HEK293 (cell line): ENCODE measurements around the gene TANC1.

Experiments
- CTCF ChIA-PET: fragments of 350-600 bp; formaldehyde crosslinking; extraction: SDS; loops from one replicate; lab custom pipeline; 2021; ENCODE audit warnings: antibody characterized with exemption; lab: Yijun Ruan, JAX
- POLR2A ChIA-PET: fragments of 300-600 bp; formaldehyde crosslinking; extraction: SDS; loops from one replicate; lab custom pipeline; 2020; ENCODE audit warnings: antibody characterized with exemption, inconsistent platforms; lab: Yijun Ruan, JAX
- H3K27ac ChIP-seq: fragments of 200-500 bp; sonication (Bioruptor generic); 2 replicates; pipeline ENCODE4 v1.5.1; 2014; ENCODE audit warnings: low read depth, low read length, control low read depth, inconsistent platforms; ENCODE audit errors: extremely low read depth
- H3K36me3 ChIP-seq, 2 experiments: fragments of 200-500 bp in 1 of 2; sonication (Bioruptor generic) in 1 of 2; 1 replicate in 1 of 2; 2 replicates in 1 of 2; pipeline ENCODE4 v1.5.1; 2014 to 2017; ENCODE audit warnings: inconsistent platforms in 2 of 2, low read length in 2 of 2; ENCODE audit not compliant: control insufficient read depth in 2 of 2, insufficient read depth in 1 of 2
- H3K4me1 ChIP-seq: fragments of 200-500 bp; sonication (Bioruptor generic); 2 replicates; pipeline ENCODE4 v1.5.1; 2014; ENCODE audit warnings: mild to moderate bottlenecking, low read length, inconsistent platforms; ENCODE audit not compliant: control insufficient read depth, insufficient read depth
- H3K4me3 ChIP-seq: 2 replicates; pipeline ENCODE4 v1.5.1; 2011; ENCODE audit warnings: low read depth, mild to moderate bottlenecking, control low read depth, low read length, moderate library complexity
- H3K9me3 ChIP-seq: fragments of 200-500 bp; sonication (Bioruptor generic); 2 replicates; pipeline ENCODE4 v1.5.1; 2014; ENCODE audit warnings: low read depth, low read length, inconsistent platforms; ENCODE audit not compliant: control insufficient read depth, insufficient read depth
- GLI2 ChIP-seq: fragments of 450-650 bp; formaldehyde crosslinking; IDR thresholded peaks from 2 replicates; pipeline ENCODE4; 2017; ENCODE audit warnings: missing biosample characterization, missing genetic modification characterization, low read depth, borderline replicate concordance
- GLIS2 ChIP-seq: fragments of 450-650 bp; formaldehyde crosslinking; IDR thresholded peaks from 2 replicates; pipeline ENCODE4 v1.5.1; 2016; ENCODE audit warnings: missing biosample characterization, missing genetic modification characterization
- INSM2 ChIP-seq: fragments of 450-650 bp; formaldehyde crosslinking; IDR thresholded peaks from 2 replicates; pipeline ENCODE4 v1.5.1; 2016; ENCODE audit warnings: missing biosample characterization, missing genetic modification characterization
- KLF7 ChIP-seq: fragments of 450-650 bp; formaldehyde crosslinking; IDR thresholded peaks from 2 replicates; pipeline ENCODE4 v1.5.1; 2016; ENCODE audit warnings: missing biosample characterization, missing genetic modification characterization, borderline replicate concordance
- MYNN ChIP-seq: fragments of 450-650 bp; formaldehyde crosslinking; IDR thresholded peaks from 2 replicates; pipeline ENCODE4 v1.5.1; 2016; ENCODE audit warnings: missing biosample characterization, missing genetic modification characterization, borderline replicate concordance
- OSR2 ChIP-seq: fragments of 450-650 bp; formaldehyde crosslinking; IDR thresholded peaks from 2 replicates; pipeline ENCODE4 v1.5.1; 2016; ENCODE audit warnings: missing biosample characterization, missing genetic modification characterization
- PRDM4 ChIP-seq: fragments of 450-650 bp; formaldehyde crosslinking; IDR thresholded peaks from 2 replicates; pipeline ENCODE4 v1.5.1; 2017; ENCODE audit warnings: missing biosample characterization, missing genetic modification characterization
- YY1 ChIP-seq: fragments of 450-650 bp; formaldehyde crosslinking; IDR thresholded peaks from 2 replicates; pipeline ENCODE4 v1.5.1; 2018; ENCODE audit warnings: missing biosample characterization, missing genetic modification characterization
- ZBTB6 ChIP-seq: fragments of 450-650 bp; formaldehyde crosslinking; IDR thresholded peaks from 2 replicates; pipeline ENCODE4 v1.5.1; 2017; ENCODE audit warnings: missing biosample characterization, missing genetic modification characterization
- ZFP37 ChIP-seq: fragments of 450-650 bp; formaldehyde crosslinking; IDR thresholded peaks from 2 replicates; pipeline ENCODE4 v1.5.1; 2016; ENCODE audit warnings: missing biosample characterization, missing genetic modification characterization
- ZNF157 ChIP-seq: fragments of 450-650 bp; formaldehyde crosslinking; IDR thresholded peaks from 2 replicates; pipeline ENCODE4 v1.5.1; 2016; ENCODE audit warnings: missing biosample characterization, missing genetic modification characterization
- ZNF169 ChIP-seq: fragments of 450-650 bp; formaldehyde crosslinking; IDR thresholded peaks from 2 replicates; pipeline ENCODE4 v1.5.1; 2016; ENCODE audit warnings: missing biosample characterization, missing genetic modification characterization
- ZNF26 ChIP-seq: fragments of 450-650 bp; formaldehyde crosslinking; IDR thresholded peaks from 2 replicates; pipeline ENCODE4 v1.5.1; 2016; ENCODE audit warnings: missing biosample characterization, missing genetic modification characterization
- ZNF426 ChIP-seq: fragments of 450-650 bp; formaldehyde crosslinking; IDR thresholded peaks from 2 replicates; pipeline ENCODE4 v1.5.1; 2017; ENCODE audit warnings: missing biosample characterization, missing genetic modification characterization, mild to moderate bottlenecking, inconsistent platforms, moderate library complexity
- ZNF433 ChIP-seq: fragments of 450-650 bp; formaldehyde crosslinking; IDR thresholded peaks from 2 replicates; pipeline ENCODE4 v1.5.1; 2016; ENCODE audit warnings: missing biosample characterization, missing genetic modification characterization, low read depth
- ZNF626 ChIP-seq: fragments of 450-650 bp; sonication (Bioruptor Pico); formaldehyde crosslinking; IDR thresholded peaks from 2 replicates; pipeline ENCODE4 v1.5.1; 2018; ENCODE audit warnings: missing biosample characterization, missing genetic modification characterization, inconsistent platforms
- ZNF629 ChIP-seq: fragments of 450-650 bp; formaldehyde crosslinking; IDR thresholded peaks from 2 replicates; pipeline ENCODE4 v1.5.1; 2017; ENCODE audit warnings: missing biosample characterization, missing genetic modification characterization
- ZNF645 ChIP-seq: fragments of 450-650 bp; formaldehyde crosslinking; IDR thresholded peaks from 2 replicates; pipeline ENCODE4; 2016; ENCODE audit warnings: missing biosample characterization, missing genetic modification characterization
- ZNF664 ChIP-seq: fragments of 450-650 bp; formaldehyde crosslinking; IDR thresholded peaks from 2 replicates; pipeline ENCODE4 v1.5.1; 2016; ENCODE audit warnings: missing biosample characterization, missing genetic modification characterization
- ZNF692 ChIP-seq: fragments of 450-650 bp; formaldehyde crosslinking; IDR thresholded peaks from 2 replicates; pipeline ENCODE4 v1.5.1; 2016; ENCODE audit warnings: missing biosample characterization, missing genetic modification characterization

The TANC1 gene

GRCh38 chr2:159188449-159188848 is 220.0 kb downstream of the TANC1 start:
- TF ChIP-seq INSM2 (tag by site-specific recombination) (no peak), YY1 (tag by site-specific recombination) (no peak)
- Histone ChIP-seq H3K9me3 (no peaks in the 10 kb centered on the region), H3K4me1 (no peaks in the 10 kb centered on the region), H3K27ac (no peak overlapping the region), H3K36me3 (peaks cover 0 to 50% of the 10 kb centered on the region in 2 experiments; a peak in 1 of 3 replicates), H3K4me3 (no peak overlapping the region)
- POLR2A ChIA-PET = no interaction called here
- CTCF ChIA-PET = interaction anchor here (0.7 kb wide), 1 partner anchor 11 kb away, joined by 3 read pairs; no protein-coding TSS in a partner anchor

GRCh38 chr2:159192371-159192918 is 224.0 kb downstream of the TANC1 start:
- POLR2A ChIA-PET = no interaction called here
- CTCF ChIA-PET = no interaction called here
- TF ChIP-seq ZNF433 (tag by site-specific recombination) (no peak), ZNF169 (no peak), ZBTB6 (tag by site-specific recombination) (no peak), ZNF629 (tag by site-specific recombination) (no peak), ZNF645 (tag by site-specific recombination) (no peak), ZNF692 (tag by site-specific recombination) (no peak), ZNF157 (tag by site-specific recombination) (no peak), ZNF626 (no peak), ZNF664 (tag by site-specific recombination) (no peak), ZNF426 (tag by site-specific recombination) (no peak), GLIS2 (tag by site-specific recombination) (no peak)

GRCh38 chr2:159193791-159194190 is 225.4 kb downstream of the TANC1 start:
- Histone ChIP-seq H3K4me1 (no peaks in the 10 kb centered on the region), H3K36me3 (peaks cover 0 to 63% of the 10 kb centered on the region in 2 experiments; a peak in 1 of 3 replicates), H3K9me3 (no peaks in the 10 kb centered on the region), H3K27ac (no peak overlapping the region), H3K4me3 (no peak overlapping the region)
- no peak for TF ChIP-seq MYNN
- no peak for TF ChIP-seq ZFP37 (tag by site-specific recombination)
- no peak for TF ChIP-seq GLI2 (tag by site-specific recombination)
- TF ChIP-seq KLF7 = no peak
- no peak for TF ChIP-seq OSR2
- no peak for TF ChIP-seq ZNF26
- no peak for TF ChIP-seq PRDM4 (tag by site-specific recombination)
- ChIA-PET CTCF (no interaction called here), POLR2A (interaction anchor here (0.6 kb wide), 1 partner anchor 422 kb away, joined by 3 read pairs; no protein-coding TSS in a partner anchor)

More at GRCh38 chr2:159192371-159192918, 224.0 kb downstream of the TANC1 start:
- Histone ChIP-seq H3K36me3 (peaks cover 0 to 56% of the 10 kb centered on the region in 2 experiments; a peak in 1 of 3 replicates), H3K4me3 (no peak overlapping the region), H3K27ac (no peak overlapping the region), H3K4me1 (no peaks in the 10 kb centered on the region), H3K9me3 (no peaks in the 10 kb centered on the region)
